ENCODE results near the gene AEBP2.
"Not testable (repeated sequence)": the region's sequence is repeated elsewhere in the genome, so short reads cannot be mapped to it uniquely, and the experiment has no call there.

Gene AEBP2

DNA sequence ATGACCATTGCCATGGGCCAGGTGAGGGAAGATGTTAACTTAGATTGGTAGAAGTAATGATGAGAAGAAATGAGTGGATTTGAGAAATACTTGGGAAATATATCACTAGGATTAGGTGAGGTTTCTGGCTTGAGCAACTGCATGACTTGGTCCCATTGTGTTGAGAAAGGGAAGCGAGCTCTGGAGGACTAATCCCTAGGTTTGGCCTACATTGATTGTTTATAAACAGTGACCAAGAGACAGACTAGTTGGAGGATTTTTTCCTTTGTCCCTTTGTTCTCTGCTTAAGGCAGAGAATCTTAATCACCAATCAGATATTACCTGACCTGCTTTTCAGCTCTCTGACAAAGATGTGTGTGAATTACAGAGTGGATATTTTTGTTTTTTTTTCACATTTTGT lies 100.5 kb downstream of the AEBP2 start:
- no peak for DNase-seq (ENCODE audit: low read depth in 1 of 2, low spot score in 1 of 2)
- in situ Hi-C loops (cut with HindIII; ENCODE audit: low pct_unique_long_range_greater_than_20kb, low sequenced_read_pairs) = no loop called here
- TF ChIP-seq JUND (IDR thresholded peaks at IDR 0.05; ENCODE audit: low read depth) = no peak

DNA sequence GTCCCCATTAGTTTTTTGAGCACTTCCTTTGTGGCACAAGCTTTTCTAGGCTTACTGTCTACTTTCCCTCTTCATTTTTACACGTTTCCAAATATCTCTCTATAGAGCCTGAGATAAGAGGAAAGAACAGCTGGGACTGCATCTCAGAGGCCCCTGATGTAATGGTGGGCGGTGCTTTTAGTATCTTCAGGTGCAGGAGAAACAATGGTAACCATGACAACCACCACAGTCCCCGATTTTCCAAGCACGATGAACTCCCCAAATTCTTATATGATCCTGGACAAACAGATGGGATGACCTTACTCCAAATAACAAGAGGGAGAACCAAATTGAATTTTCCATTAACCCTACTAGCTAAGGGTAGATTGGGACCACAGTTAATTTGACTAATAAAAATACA lies 103.3 kb downstream of the AEBP2 start:
- in situ Hi-C loops (cut with HindIII; ENCODE audit: low pct_unique_long_range_greater_than_20kb, low sequenced_read_pairs) = no loop called here
- no peak for TF ChIP-seq JUND (IDR thresholded peaks at IDR 0.05; ENCODE audit: low read depth)
- DNase-seq (ENCODE audit: low read depth in 1 of 2, low spot score in 1 of 2) = no peak

DNA sequence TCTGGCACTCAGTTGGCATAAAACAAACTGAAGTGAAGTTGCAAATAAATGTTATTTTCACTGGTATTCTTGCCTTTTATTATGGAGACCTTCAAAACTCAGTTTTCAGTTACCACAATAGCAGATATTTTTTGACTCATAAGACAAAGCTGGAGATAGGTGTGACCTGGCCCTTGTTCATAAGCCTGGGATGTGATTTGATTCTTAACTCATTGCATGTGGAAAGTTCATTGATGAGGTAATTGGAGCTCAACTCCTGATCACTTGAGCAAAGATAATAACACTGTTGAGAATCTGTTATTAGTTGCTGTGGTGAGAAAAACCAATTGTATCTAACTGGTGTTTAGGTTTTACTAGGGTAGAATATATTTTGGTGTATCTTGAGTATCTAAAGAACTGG lies 105.1 kb downstream of the AEBP2 start:
- TF ChIP-seq JUND (IDR thresholded peaks at IDR 0.05; ENCODE audit: low read depth) = no peak
- no peak for DNase-seq (ENCODE audit: low read depth in 1 of 2, low spot score in 1 of 2)
- in situ Hi-C loops (cut with HindIII; ENCODE audit: low pct_unique_long_range_greater_than_20kb, low sequenced_read_pairs) = no loop called here

DNA sequence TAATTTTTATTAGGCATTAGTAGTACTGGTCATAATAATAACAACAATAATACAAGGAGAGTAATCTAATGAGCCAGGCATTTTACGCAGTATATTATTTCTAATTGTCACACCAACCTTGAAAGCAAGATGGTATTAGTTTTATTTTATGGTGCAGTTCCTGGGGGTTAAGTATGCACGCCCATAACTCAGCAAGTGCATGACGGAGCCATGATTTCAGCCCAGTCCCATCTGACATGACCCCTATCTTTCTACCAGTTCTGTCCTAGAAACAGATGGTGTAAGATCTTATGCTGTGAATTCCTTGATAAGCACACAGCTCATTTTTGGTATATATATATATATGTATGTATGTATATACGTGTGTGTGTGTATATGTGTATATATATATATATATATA lies 106.0 kb downstream of the AEBP2 start:
- TF ChIP-seq JUND (IDR thresholded peaks at IDR 0.05; ENCODE audit: low read depth) = no peak
- in situ Hi-C loops (cut with HindIII; ENCODE audit: low pct_unique_long_range_greater_than_20kb, low sequenced_read_pairs) = no loop called here
- DNase-seq (ENCODE audit: low read depth in 1 of 2, low spot score in 1 of 2) = no peak

DNA sequence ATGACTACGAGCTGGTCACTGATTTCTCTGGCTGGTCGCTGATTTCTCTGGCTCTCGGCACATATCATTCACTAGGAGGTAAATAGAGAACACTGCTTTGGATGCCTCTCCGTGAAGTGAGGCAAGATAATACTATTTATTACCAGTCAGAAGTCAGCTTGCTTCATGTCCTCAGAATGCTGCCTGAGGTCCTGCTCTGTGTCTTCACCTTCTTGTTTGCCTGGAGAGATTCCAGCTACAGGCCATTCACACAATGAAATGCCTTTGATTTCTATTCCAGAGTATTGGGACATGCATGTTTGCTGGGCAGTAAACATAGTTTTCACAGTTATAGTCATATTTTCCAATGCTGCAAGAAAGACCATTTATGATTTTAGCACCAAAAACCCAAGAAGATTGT lies 106.7 kb downstream of the AEBP2 start:
- in situ Hi-C loops (cut with HindIII; ENCODE audit: low pct_unique_long_range_greater_than_20kb, low sequenced_read_pairs) = no loop called here
- no peak for TF ChIP-seq JUND (IDR thresholded peaks at IDR 0.05; ENCODE audit: low read depth)
- peak in 1 of 2 experiments; percentile 24 for DNase-seq (ENCODE audit: low read depth in 1 of 2, low spot score in 1 of 2)

DNA sequence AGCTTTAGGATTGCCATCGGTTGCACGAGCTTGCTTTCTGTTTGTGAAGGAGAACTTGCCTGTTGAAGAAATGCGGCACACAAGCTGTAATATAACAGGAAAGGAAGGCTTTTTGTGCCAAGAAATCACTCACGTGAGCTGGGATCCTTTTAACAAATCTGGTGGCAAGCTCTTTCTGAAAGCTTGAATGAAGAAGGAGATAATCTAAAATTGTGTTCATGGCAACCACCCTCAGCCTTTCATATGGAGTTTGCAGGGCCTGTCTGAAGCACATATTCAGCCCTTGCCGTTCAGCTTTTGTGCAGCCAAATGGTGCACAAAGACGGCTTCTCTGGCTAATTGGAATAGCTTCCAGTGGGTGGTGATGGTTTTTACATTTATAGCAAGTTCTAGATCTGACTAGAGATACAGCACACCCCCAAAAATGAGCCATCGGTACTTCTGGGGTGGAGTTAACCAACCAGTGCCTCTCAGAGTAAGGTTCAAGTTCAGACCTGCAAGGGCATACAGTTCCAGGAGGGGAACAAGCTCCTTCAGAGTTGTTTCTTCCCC lies 107.4 kb downstream of the AEBP2 start:
- in situ Hi-C loops (cut with HindIII; ENCODE audit: low pct_unique_long_range_greater_than_20kb, low sequenced_read_pairs) = no loop called here
- DNase-seq (ENCODE audit: low read depth in 1 of 2, low spot score in 1 of 2) = no peak
- TF ChIP-seq JUND (IDR thresholded peaks at IDR 0.05; ENCODE audit: low read depth) = no peak

DNA sequence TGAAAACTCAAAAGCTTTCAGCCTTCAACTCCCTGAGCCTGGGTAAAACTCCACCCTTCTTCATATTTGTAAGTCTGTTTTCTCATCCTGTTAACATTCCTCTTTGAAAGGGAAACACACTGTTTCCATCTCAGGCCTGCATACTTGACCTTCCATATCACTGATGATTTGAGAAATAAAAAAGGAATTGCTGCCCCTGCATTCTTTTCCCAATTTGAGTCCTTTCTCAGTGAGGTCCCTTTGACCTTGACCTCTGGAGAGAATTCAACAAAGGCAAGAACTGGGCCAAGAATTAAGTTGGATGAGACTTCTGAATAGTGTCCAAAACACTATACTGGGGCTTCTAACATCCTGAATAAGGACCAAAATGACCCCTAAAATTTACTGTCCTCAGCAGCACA lies 108.0 kb downstream of the AEBP2 start:
- in situ Hi-C loops (cut with HindIII; ENCODE audit: low pct_unique_long_range_greater_than_20kb, low sequenced_read_pairs) = no loop called here
- no peak for TF ChIP-seq JUND (IDR thresholded peaks at IDR 0.05; ENCODE audit: low read depth)
- no peak for DNase-seq (ENCODE audit: low read depth in 1 of 2, low spot score in 1 of 2)

DNA sequence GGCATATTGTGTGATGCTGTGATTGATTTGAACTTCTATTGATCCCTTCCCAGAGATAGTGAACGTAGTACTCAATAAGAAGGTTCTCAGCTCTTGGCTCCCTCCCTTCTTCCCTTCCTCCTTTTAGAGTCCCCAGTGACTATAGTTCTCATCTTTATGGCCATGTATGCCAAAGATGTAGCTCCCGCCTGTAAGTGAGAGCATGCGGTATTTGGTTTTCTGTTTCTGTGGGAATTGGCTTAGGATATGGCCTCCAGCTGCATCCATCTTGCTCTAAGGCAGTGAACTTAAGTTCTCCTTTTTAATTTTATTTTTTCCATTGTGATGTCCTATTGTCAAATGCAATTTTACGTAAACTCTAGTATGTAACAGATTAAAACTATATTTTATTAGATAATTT lies 109.5 kb downstream of the AEBP2 start:
- no peak for DNase-seq (ENCODE audit: low read depth in 1 of 2, low spot score in 1 of 2)
- TF ChIP-seq JUND (IDR thresholded peaks at IDR 0.05; ENCODE audit: low read depth) = no peak
- in situ Hi-C loops (cut with HindIII; ENCODE audit: low pct_unique_long_range_greater_than_20kb, low sequenced_read_pairs) = no loop called here

DNA sequence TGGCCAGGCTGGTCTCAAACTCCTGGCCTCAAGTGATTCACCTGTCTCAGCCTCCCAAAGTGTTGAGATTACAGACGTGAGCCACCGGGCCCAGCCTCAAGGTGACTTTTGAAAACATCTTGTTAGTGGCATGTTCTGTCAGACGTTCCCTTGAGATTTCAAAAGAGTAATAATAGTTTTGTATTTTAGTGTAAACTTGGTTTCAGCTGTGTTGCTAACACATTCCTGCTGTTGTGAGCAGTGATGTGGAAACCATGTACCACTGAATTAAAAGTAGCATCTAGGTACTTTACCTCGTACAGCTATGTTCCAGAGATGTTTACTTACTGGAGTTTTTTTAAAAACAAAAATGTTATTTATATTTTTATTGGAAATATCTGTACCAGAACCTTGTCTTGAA lies 111.3 kb downstream of the AEBP2 start:
- in situ Hi-C loops (cut with HindIII; ENCODE audit: low pct_unique_long_range_greater_than_20kb, low sequenced_read_pairs) = no loop called here
- TF ChIP-seq JUND (IDR thresholded peaks at IDR 0.05; ENCODE audit: low read depth) = no peak

DNA sequence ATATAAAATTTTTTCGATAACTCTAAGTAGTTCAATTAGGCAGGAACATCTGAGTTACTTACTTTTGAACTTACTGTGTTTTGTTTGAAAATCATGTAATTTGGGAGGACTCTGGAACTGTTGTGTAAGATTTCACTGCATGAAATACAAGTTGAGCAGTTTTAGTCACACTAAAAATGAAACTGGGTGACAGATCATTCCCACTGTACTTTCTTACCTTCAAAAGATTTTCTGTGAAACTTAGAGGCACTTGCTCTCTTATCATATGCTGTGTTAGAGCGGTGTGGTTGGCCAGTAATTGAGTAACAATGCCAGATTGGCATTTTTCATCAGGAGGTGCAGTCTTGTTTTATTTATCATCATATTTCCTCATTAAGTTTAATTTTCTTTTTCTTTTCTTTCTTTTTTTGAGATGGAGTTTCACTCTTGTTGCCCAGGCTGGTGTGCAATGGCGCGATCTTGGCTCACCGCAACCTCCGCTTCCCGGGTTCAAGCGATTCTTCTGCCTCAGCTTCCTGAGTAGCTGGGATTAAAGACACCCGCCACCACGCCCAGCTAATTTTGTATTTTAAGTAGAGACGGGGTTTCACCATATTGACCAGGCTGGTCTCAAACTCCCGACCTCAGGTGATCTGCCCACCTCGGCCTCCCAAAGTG lies 113.3 kb downstream of the AEBP2 start:
- DNase-seq (ENCODE audit: low read depth in 1 of 2, low spot score in 1 of 2); in situ Hi-C loops (cut with HindIII; ENCODE audit: low pct_unique_long_range_greater_than_20kb, low sequenced_read_pairs): not testable (repeated sequence)

More for the DNA sequence above, 111.3 kb downstream of the AEBP2 start:
- DNase-seq (ENCODE audit: low read depth in 1 of 2, low spot score in 1 of 2) = no peak

DNA sequence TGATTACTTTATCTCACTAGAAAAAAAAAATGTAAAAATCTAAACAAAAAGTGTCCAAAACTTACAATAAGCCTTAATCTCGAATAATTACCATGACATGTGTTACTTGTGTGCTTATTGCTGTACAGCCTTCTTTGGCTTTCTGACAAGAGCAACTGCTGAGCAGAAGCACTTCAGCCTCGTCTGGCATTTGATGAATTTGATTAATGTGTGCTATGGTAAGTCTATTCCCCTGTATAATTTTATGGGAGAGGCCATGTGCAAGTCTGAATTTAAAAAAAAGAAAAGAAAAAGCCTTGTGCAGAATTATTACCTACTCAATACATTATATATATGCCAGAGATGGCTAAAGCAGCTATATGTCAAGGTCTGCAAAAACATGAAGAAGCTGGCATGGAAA lies 113.9 kb downstream of the AEBP2 start:
- in situ Hi-C loops (cut with HindIII; ENCODE audit: low pct_unique_long_range_greater_than_20kb, low sequenced_read_pairs) = no loop called here
- TF ChIP-seq JUND (IDR thresholded peaks at IDR 0.05; ENCODE audit: low read depth) = no peak
- DNase-seq (ENCODE audit: low read depth in 1 of 2, low spot score in 1 of 2) = peak in 1 of 2 experiments; percentile 13

DNA sequence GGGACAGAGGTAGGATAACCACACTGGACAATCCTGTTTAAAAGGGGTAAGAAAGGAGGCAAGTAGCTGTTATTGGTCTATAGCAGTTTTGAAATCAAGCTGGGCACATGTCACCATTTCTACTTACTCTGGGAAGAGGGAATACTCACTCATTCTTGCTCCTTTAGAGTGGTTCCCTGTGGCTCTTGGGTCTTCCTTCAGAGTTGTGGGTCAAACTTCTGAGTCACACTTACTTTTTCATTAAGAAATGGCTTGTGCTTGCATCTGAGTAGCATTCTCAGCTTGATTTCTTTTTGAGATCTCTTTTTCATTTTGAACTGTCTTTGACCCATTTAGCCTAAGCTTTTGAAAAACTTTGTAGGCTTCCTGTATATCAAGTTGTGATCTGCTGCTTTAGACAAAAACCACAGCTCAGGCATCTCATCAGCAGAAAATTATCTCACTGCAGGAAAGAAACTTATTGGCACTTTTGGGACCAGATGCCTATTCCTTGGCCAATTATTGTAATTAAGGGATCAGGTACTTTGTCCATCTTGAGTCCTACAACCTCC lies 122.2 kb downstream of the AEBP2 start:
- no peak for DNase-seq (ENCODE audit: low read depth in 1 of 2, low spot score in 1 of 2)
- in situ Hi-C loops (cut with HindIII; ENCODE audit: low pct_unique_long_range_greater_than_20kb, low sequenced_read_pairs) = no loop called here
- no peak for TF ChIP-seq JUND (IDR thresholded peaks at IDR 0.05; ENCODE audit: low read depth)

Measured in T47D (cell line).